Stimulated activated CD4-positive, alpha-beta T cell treated with anti-CD3 and anti-CD28 coated beads, Interleukin-4, amount 100 ng/mL, for 1 hour (primary cell): Measurements from ENCODE around the gene C11orf97.
"Not testable (repeated sequence)": the region's sequence is repeated elsewhere in the genome, so short reads cannot be mapped to it uniquely, and the experiment has no call there.

Source experiments
- DNase-seq: peaks from one replicate; pipeline ENCODE4 v3.0.0-alpha.2; 2020

Gene C11orf97

GRCh38 chr11:94558468-94558867 lies 46.2 kb downstream of the C11orf97 start:
- no peak for DNase-seq

GRCh38 chr11:94558932-94559331 lies 46.7 kb downstream of the C11orf97 start:
- DNase-seq = no peak

GRCh38 chr11:94559361-94559760 lies 47.1 kb downstream of the C11orf97 start:
- no peak for DNase-seq

GRCh38 chr11:94560834-94561233 lies 48.6 kb downstream of the C11orf97 start:
- DNase-seq = no peak

- no peak for DNase-seq
Observed at GRCh38 chr11:94563176-94563847, 51.1 kb downstream of the C11orf97 start.

- no peak for DNase-seq
Observed at GRCh38 chr11:94563848-94564467, 51.7 kb downstream of the C11orf97 start.

- DNase-seq = no peak
Observed at GRCh38 chr11:94567181-94567670, 55.0 kb downstream of the C11orf97 start, which contains the start of gene PIWIL4. Gene PIWIL4 (plus strand): TSS chr11:94567368. CDS start chr11:94567519, 151 bp downstream.

GRCh38 chr11:94568200-94568599 lies 55.9 kb downstream of the C11orf97 start:
- no peak for DNase-seq

GRCh38 chr11:94568717-94569116 lies 56.5 kb downstream of the C11orf97 start:
- DNase-seq = no peak

GRCh38 chr11:94572975-94573374 lies 60.7 kb downstream of the C11orf97 start:
- DNase-seq = not testable (repeated sequence)

- DNase-seq = no peak
Observed at GRCh38 chr11:94574193-94574961, 62.1 kb downstream of the C11orf97 start.

GRCh38 chr11:94576306-94576705 lies 64.0 kb downstream of the C11orf97 start:
- DNase-seq = no peak

GRCh38 chr11:94577841-94578240 lies 65.6 kb downstream of the C11orf97 start:
- DNase-seq = no peak
